GM10266 (cell line): ENCODE data around the gene DPP6.
"Not testable (repeated sequence)": the region's sequence is repeated elsewhere in the genome, so short reads cannot be mapped to it uniquely, and the experiment has no call there.

Source experiments
- DNase-seq: peaks from one replicate; pipeline ENCODE4 v3.0.0; 2012; ENCODE audit errors: extremely low spot score
- TF ChIP-seq, protein P1 (sequence below): IDR thresholded peaks from 2 replicates; pipeline ENCODE4 v1.5.1; 2012; ENCODE audit warnings: mild to moderate bottlenecking, low read depth; ENCODE audit not compliant: control insufficient read depth, insufficient read depth; ENCODE audit errors: missing control alignments

The DPP6 gene

DNA sequence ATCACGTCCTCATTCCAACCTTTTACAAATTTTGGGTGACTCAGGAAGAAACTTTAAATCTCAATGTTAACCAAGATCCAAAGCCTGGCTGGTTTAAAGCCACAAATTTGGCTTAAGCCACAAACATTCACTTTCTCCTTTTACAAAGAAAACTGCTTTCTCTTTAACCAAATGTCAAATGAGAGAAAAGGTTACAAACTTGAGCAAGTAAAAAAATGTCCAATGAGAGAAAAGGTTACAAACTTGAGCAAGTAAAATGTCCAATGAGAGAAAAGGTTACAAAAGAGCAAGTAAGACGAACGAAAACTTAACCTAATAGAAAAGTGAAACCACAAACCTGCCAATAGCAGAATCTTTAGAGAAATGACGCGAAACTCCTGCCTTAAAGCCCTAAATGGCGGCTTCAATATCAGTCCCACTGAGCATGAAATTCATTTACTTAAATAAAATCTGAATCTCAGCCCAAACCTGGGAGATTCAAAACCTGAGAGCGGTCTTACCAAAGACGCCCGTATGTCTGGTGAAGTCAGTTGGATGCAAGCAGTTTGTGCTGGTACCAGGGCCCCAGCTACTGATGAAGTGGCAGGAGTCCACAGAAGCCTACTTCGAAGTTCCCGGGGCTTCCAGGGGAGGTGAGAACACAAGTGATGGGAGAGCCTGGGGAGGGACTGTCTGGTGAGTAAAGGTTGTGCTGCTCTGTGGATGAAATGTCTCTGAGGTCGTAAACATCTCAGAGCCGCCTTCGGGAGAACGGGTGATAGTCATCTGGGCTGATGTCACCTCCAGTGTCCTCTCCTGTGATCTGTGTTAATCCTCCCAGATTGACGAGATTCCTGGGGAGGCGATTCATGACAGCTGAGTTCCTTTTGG is 876.2 kb downstream of the DPP6 start:
- TF ChIP-seq, protein P1, sequence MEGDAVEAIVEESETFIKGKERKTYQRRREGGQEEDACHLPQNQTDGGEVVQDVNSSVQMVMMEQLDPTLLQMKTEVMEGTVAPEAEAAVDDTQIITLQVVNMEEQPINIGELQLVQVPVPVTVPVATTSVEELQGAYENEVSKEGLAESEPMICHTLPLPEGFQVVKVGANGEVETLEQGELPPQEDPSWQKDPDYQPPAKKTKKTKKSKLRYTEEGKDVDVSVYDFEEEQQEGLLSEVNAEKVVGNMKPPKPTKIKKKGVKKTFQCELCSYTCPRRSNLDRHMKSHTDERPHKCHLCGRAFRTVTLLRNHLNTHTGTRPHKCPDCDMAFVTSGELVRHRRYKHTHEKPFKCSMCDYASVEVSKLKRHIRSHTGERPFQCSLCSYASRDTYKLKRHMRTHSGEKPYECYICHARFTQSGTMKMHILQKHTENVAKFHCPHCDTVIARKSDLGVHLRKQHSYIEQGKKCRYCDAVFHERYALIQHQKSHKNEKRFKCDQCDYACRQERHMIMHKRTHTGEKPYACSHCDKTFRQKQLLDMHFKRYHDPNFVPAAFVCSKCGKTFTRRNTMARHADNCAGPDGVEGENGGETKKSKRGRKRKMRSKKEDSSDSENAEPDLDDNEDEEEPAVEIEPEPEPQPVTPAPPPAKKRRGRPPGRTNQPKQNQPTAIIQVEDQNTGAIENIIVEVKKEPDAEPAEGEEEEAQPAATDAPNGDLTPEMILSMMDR: no peak
- DNase-seq: peak; percentile 84

DNA sequence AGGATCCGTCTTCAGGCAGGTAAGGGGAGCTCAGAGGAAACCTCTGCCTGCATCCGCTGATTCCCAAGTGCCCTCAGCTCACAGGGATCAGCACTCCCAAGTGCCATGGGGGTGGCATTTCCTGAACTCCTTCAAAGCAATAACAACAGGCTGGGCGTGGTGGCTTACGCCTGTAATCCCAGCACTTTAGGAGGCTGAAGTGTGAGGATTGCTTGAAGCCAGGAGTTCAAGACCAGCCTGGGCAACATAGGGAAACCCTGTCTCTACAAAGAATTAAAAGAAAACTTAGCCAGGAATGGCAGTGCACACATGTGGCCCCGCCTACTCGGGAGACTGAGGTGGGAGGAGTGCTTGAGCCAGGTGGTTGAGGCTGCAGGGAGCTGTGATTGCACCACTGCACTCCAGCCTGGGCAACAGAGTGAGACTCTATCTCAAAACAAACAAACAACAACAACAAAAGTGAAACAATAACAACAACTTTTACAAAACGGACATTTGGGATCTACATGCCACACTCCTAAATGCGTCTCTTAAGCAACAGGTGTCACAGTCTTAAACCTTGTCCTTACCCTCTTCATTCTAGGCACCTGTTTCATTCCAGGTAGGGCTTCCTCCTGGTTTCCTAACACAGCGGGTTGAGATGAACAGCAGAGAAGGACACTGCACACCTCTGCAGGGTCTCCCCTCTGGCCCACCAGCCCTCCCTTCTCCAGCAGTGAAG is 877.0 kb downstream of the DPP6 start:
- no peak for DNase-seq
- TF ChIP-seq, protein P1: no peak

DNA sequence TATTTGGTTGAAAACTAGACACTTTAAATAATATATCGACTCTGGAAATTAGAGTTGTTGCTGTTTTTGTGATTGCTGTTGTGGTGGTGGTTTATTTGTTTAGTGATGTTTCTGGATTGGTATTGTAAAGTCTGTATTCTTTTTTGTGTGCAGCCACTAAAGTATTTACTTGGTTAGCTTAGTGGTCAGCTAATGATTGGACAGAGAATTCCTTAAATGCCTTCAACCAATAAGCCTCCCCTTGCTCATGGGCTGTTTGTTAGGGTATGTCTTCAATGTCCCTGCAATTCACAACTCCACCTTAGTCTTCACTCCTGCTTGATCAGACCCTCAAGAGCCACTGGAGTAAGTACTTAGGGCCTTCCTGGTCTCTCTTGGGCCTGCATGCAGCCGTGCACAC is 879.7 kb downstream of the DPP6 start:
- DNase-seq: no peak
- TF ChIP-seq, protein P1: no peak

DNA sequence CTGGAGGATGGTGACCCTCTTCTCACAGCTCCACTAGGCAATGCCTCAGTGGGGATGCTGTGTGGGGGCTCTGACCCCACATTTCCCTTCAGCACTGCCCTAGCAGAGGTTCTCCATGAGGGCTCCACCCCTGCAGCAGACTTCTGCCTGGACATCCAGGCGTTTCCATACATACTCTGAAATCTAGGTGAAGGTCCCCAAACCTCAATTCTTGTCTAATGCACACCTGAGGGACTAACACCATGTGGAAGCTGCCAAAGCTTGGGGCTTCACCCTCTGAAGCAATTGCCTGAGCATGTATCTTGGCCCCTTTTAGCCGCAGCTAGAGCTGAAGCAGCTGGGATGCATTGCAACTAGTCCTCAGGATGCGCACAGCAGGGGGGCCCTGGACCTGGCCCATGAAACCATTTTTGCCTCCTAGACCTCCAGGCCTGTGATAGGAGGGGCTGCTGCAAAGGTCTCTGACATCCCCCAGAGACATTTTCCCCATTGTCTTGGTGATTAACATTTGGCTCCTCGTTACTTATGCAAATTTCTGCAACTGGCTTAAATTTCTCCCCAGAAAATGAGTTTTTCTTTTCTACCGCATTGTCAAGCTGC is 882.3 kb downstream of the DPP6 start:
- not testable (repeated sequence) for DNase-seq

DNA sequence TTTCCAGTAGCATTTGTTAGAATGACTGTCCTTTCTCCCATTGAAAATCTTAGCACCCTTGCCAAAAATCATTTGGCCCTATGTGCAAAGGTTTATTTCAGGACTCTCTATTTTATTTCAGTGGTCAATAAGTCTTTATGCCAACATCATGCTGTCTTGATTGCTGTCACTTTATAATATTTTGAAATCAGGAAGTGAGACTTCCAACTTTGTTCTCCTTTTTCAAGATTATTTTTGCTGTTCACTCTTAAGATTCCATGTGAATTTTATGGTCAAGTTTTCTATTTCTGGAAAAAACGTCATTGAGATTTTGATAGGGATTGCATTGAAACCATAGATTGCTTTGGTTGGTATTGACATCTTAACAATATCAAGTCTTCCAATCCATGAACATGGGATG is 885.6 kb downstream of the DPP6 start:
- no peak for DNase-seq
- TF ChIP-seq, protein P1: no peak

DNA sequence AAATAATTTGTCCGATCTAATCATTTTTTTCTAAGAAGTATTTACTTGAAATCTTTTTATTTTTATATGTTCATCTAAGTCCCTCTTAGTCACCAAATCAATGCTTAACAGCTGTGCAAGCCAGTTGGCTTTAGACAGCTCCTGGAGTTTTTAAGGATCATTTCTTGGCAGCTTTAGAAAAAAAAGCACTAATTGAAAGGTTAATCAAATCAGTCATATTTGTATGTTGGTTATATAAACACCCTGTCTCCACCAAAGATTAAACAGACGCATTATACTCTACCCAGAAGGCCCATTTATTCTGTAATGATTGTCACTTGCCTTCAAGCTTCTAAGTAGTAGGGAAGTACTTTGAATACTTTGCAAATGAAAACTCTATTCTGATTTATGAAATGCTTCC is 890.5 kb downstream of the DPP6 start:
- no peak for DNase-seq
- TF ChIP-seq, protein P1: no peak
